GM23338 (cell line): Measurements from ENCODE around the gene ZNF644. TPM values are rescaled to one million over a fixed set of nuclear protein-coding genes. Genes with fewer than 3 reads are reported as not detected.

ENCODE experiments used
- ATAC-seq: fragments of 200-7000 bp; cut with Tn5 transposase; 3 replicates; pipeline ENCODE4 v1.9.1; 2020
- DNase-seq: peaks from one replicate; pipeline ENCODE4 v3.0.0-alpha.2; 2015; ENCODE audit warnings: low spot score
- H2AFZ ChIP-seq: fragments of 200-600 bp; sonication (generic); 2 replicates; pipeline ENCODE4 v1.8.0; 2016; ENCODE audit warnings: antibody characterized with exemption, mild to moderate bottlenecking, moderate library complexity
- H3F3A ChIP-seq: fragments of 200-600 bp; sonication (generic); replicated peaks from 2 replicates; pipeline ENCODE4 v1.8.0; 2017; ENCODE audit warnings: antibody characterized with exemption, mixed run types, low read depth
- H3K27ac ChIP-seq: fragments of 200-600 bp; sonication (generic); 2 replicates; pipeline ENCODE4 v1.6.1; 2016; ENCODE audit warnings: low read depth
- H3K27me3 ChIP-seq: fragments of 200-600 bp; sonication (generic); 2 replicates; pipeline ENCODE4 v1.8.0; 2016; ENCODE audit warnings: mild to moderate bottlenecking, mixed run types, moderate library complexity; ENCODE audit not compliant: insufficient read depth
- H3K36me3 ChIP-seq: fragments of 200-600 bp; sonication (generic); 2 replicates; pipeline ENCODE4 v1.8.0; 2016; ENCODE audit warnings: mild to moderate bottlenecking; ENCODE audit not compliant: insufficient read depth
- H3K4me1 ChIP-seq: fragments of 200-600 bp; sonication (generic); 2 replicates; pipeline ENCODE4 v1.8.0; 2016; ENCODE audit warnings: mild to moderate bottlenecking, moderate library complexity; ENCODE audit not compliant: insufficient read depth
- H3K4me2 ChIP-seq: fragments of 200-600 bp; sonication (generic); 2 replicates; pipeline ENCODE4 v1.7.1; 2017; ENCODE audit warnings: mixed run types
- H3K4me3 ChIP-seq: fragments of 200-600 bp; sonication (generic); 2 replicates; pipeline ENCODE4 v1.6.1; 2016; ENCODE audit warnings: mixed run types
- H3K79me2 ChIP-seq: fragments of 200-600 bp; sonication (generic); replicated peaks from 2 replicates; pipeline ENCODE4 v1.8.0; 2017; ENCODE audit warnings: mild to moderate bottlenecking; ENCODE audit not compliant: insufficient read depth
- H3K9me2 ChIP-seq: fragments of 200-600 bp; sonication (generic); 2 replicates; pipeline ENCODE4 v1.8.0; 2017; ENCODE audit not compliant: insufficient read depth
- H4K20me1 ChIP-seq: fragments of 200-600 bp; sonication (generic); replicated peaks from 2 replicates; pipeline ENCODE4 v1.8.0; 2017; ENCODE audit warnings: mild to moderate bottlenecking; ENCODE audit not compliant: insufficient read depth
- H3K27ac Mint-ChIP-seq: 2 replicates; pipeline ENCODE4 v1.8.0; 2020; ENCODE audit warnings: inconsistent platforms, mild to moderate bottlenecking, moderate library complexity, mixed read lengths
- H3K27me3 Mint-ChIP-seq: 3 replicates; pipeline ENCODE4 v1.8.0; 2022; ENCODE audit warnings: low read depth, mild to moderate bottlenecking, moderate library complexity, mixed read lengths, inconsistent platforms; ENCODE audit not compliant: insufficient read depth, poor library complexity
- H3K36me3 Mint-ChIP-seq: 3 replicates; pipeline ENCODE4 v1.8.0; 2021; ENCODE audit warnings: low read depth, mild to moderate bottlenecking, inconsistent platforms, moderate library complexity, mixed read lengths
- H3K4me1 Mint-ChIP-seq: 3 replicates; pipeline ENCODE4 v1.8.0; 2020; ENCODE audit warnings: mild to moderate bottlenecking, inconsistent platforms, mixed read lengths
- H3K4me3 Mint-ChIP-seq: 3 replicates; pipeline ENCODE4 v1.8.0; 2021; ENCODE audit warnings: moderate library complexity, mild to moderate bottlenecking, inconsistent platforms, mixed read lengths
- H3K9me3 Mint-ChIP-seq: 3 replicates; pipeline ENCODE4 v1.8.0; 2020; ENCODE audit warnings: moderate library complexity, mild to moderate bottlenecking, inconsistent platforms, mixed read lengths
- CREB1 ChIP-seq: fragments of 250-450 bp; sonication (Bioruptor Pico); IDR thresholded peaks from 2 replicates; pipeline ENCODE4 v1.5.0; 2020; ENCODE audit warnings: low read depth, mild to moderate bottlenecking, moderate library complexity
- CTCF ChIP-seq, 2 experiments: fragments of 200-600 bp in 1 of 2; sonication (generic) in 1 of 2; conservative IDR thresholded peaks; 2 replicates each; pipeline versions ENCODE4 v1.5.1 to v1.6.1; 2016 to 2017; ENCODE audit warnings: antibody characterized with exemption in 2 of 2, low read depth in 2 of 2, mild to moderate bottlenecking in 2 of 2, moderate library complexity in 1 of 2
- ETS1 ChIP-seq: IDR thresholded peaks from 2 replicates; pipeline ENCODE4 v1.6.1; 2016; ENCODE audit warnings: antibody characterized with exemption
- EZH2 ChIP-seq: fragments of 200-600 bp; sonication (generic); IDR thresholded peaks from one replicate; pipeline ENCODE4 v1.8.0; 2017; ENCODE audit warnings: antibody characterized with exemption, mild to moderate bottlenecking, low read depth; ENCODE audit not compliant: unreplicated experiment
- EZH2phosphoT487 ChIP-seq: fragments of 200-600 bp; sonication (generic); IDR thresholded peaks from one replicate; pipeline ENCODE4 v1.8.1; 2018; ENCODE audit warnings: antibody characterized with exemption; ENCODE audit not compliant: unreplicated experiment
- JUNB ChIP-seq: IDR thresholded peaks from one replicate; pipeline ENCODE4 v1.6.1; 2016; ENCODE audit warnings: antibody characterized with exemption; ENCODE audit not compliant: unreplicated experiment
- NANOG ChIP-seq: IDR thresholded peaks from 2 replicates; pipeline ENCODE4 v1.6.1; 2016; ENCODE audit warnings: antibody characterized with exemption, borderline replicate concordance
- POLR2AphosphoS5 ChIP-seq: IDR thresholded peaks from 2 replicates; pipeline ENCODE4 v1.6.1; 2016; ENCODE audit warnings: antibody characterized with exemption, low read depth
- REST ChIP-seq: IDR thresholded peaks from one replicate; pipeline ENCODE4 v1.6.1; 2018; ENCODE audit warnings: antibody characterized with exemption; ENCODE audit not compliant: unreplicated experiment
- STAT1 ChIP-seq: IDR thresholded peaks from one replicate; pipeline ENCODE4 v1.6.1; 2016; ENCODE audit warnings: antibody characterized with exemption; ENCODE audit not compliant: unreplicated experiment
- ZNF114 ChIP-seq: fragments of 250-450 bp; sonication (Bioruptor Pico); IDR thresholded peaks from 2 replicates; pipeline ENCODE4 v1.5.0; 2020; ENCODE audit warnings: mild to moderate bottlenecking, moderate library complexity
- ZNF331 ChIP-seq: fragments of 250-450 bp; sonication (Bioruptor Pico); IDR thresholded peaks from 2 replicates; pipeline ENCODE4 v1.5.0; 2020; ENCODE audit warnings: low read depth, mild to moderate bottlenecking, moderate library complexity
- polyA plus RNA-seq: library from polyadenylated mRNA; unstranded; fragments of >200 nt; fragmentation: Nextera tagmentation; extraction: Ambion mirVana; gene quantifications from 2 replicates; pipeline ENCODE4 v1.2.1, GENCODE V29; 2016
- total RNA-seq: library from RNA; depleted of rRNA; stranded (reverse); fragments of >200 nt; shearing (Covaris generic); gene quantifications from 2 replicates; pipeline ENCODE4 v1.2.3, GENCODE V29; 2014
- TF ChIP-seq, protein P1 (sequence below): fragments of 250-450 bp; sonication (Bioruptor Pico); IDR thresholded peaks from 2 replicates; pipeline ENCODE4 v1.5.0; 2020; ENCODE audit warnings: mild to moderate bottlenecking, moderate library complexity

The ZNF644 gene
- total and polyA plus RNA-seq, 2 experiments from 2014 or later: 101 to 103 TPM

DNA sequence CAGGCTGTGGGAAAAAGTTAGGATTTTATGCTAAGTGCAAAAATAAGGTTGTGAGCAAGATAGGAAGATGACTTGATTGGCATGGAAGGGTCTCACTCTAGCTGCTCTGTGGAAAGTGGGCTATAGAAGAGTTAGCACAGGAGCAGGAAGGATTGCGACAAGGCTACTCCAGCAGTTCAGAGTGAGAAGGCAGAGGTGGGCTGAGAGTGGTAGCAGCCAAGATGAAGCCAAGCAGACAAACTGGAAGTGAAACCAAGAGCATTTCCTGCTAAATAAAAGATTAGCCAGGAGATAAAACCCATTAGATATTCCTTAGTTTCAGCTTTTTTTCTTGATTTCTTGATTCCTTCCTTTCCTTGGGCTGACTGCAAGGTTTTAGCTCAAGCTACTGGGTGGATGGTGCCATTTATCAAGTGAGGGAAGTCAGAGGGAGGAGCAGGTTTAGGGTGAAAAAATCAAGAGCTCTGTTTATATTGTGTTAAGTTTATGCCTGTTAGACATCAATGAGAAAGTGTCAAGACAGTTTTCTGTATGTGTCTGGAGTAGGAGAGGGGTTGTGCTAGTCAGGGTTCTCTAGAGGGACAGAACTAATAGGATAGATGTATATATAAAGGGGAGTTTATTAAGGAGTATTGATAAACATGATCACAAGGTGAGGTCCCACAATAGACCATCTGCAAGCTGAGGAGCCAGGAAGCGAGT is 33.1 kb upstream of the ZNF644 start:
- Histone ChIP-seq H2AFZ (no peak overlapping the region), H3K27ac (no peak overlapping the region), H3K4me2 (no peak overlapping the region), H4K20me1 (no peaks in the 10 kb centered on the region), H3K4me1 (no peaks in the 10 kb centered on the region), H3K9me2 (no peaks in the 10 kb centered on the region), H3F3A (no peaks in the 10 kb centered on the region; the same call in 1 of the 2 replicates), H3K4me3 (no peak overlapping the region), H3K27me3 (0 out of 2 replicates have a peak, but pooled peaks cover 4% of the 10 kb centered on the region), H3K79me2 (no peaks in the 10 kb centered on the region), H3K36me3 (no peaks in the 10 kb centered on the region)
- no peaks in the 10 kb centered on the region for H3K4me1 Mint-ChIP-seq
- no peaks in the 10 kb centered on the region for H3K27me3 Mint-ChIP-seq
- no peak overlapping the region for H3K4me3 Mint-ChIP-seq
- H3K9me3 Mint-ChIP-seq: no peaks in the 10 kb centered on the region
- ATAC-seq: no peak
- TF ChIP-seq, protein P1, sequence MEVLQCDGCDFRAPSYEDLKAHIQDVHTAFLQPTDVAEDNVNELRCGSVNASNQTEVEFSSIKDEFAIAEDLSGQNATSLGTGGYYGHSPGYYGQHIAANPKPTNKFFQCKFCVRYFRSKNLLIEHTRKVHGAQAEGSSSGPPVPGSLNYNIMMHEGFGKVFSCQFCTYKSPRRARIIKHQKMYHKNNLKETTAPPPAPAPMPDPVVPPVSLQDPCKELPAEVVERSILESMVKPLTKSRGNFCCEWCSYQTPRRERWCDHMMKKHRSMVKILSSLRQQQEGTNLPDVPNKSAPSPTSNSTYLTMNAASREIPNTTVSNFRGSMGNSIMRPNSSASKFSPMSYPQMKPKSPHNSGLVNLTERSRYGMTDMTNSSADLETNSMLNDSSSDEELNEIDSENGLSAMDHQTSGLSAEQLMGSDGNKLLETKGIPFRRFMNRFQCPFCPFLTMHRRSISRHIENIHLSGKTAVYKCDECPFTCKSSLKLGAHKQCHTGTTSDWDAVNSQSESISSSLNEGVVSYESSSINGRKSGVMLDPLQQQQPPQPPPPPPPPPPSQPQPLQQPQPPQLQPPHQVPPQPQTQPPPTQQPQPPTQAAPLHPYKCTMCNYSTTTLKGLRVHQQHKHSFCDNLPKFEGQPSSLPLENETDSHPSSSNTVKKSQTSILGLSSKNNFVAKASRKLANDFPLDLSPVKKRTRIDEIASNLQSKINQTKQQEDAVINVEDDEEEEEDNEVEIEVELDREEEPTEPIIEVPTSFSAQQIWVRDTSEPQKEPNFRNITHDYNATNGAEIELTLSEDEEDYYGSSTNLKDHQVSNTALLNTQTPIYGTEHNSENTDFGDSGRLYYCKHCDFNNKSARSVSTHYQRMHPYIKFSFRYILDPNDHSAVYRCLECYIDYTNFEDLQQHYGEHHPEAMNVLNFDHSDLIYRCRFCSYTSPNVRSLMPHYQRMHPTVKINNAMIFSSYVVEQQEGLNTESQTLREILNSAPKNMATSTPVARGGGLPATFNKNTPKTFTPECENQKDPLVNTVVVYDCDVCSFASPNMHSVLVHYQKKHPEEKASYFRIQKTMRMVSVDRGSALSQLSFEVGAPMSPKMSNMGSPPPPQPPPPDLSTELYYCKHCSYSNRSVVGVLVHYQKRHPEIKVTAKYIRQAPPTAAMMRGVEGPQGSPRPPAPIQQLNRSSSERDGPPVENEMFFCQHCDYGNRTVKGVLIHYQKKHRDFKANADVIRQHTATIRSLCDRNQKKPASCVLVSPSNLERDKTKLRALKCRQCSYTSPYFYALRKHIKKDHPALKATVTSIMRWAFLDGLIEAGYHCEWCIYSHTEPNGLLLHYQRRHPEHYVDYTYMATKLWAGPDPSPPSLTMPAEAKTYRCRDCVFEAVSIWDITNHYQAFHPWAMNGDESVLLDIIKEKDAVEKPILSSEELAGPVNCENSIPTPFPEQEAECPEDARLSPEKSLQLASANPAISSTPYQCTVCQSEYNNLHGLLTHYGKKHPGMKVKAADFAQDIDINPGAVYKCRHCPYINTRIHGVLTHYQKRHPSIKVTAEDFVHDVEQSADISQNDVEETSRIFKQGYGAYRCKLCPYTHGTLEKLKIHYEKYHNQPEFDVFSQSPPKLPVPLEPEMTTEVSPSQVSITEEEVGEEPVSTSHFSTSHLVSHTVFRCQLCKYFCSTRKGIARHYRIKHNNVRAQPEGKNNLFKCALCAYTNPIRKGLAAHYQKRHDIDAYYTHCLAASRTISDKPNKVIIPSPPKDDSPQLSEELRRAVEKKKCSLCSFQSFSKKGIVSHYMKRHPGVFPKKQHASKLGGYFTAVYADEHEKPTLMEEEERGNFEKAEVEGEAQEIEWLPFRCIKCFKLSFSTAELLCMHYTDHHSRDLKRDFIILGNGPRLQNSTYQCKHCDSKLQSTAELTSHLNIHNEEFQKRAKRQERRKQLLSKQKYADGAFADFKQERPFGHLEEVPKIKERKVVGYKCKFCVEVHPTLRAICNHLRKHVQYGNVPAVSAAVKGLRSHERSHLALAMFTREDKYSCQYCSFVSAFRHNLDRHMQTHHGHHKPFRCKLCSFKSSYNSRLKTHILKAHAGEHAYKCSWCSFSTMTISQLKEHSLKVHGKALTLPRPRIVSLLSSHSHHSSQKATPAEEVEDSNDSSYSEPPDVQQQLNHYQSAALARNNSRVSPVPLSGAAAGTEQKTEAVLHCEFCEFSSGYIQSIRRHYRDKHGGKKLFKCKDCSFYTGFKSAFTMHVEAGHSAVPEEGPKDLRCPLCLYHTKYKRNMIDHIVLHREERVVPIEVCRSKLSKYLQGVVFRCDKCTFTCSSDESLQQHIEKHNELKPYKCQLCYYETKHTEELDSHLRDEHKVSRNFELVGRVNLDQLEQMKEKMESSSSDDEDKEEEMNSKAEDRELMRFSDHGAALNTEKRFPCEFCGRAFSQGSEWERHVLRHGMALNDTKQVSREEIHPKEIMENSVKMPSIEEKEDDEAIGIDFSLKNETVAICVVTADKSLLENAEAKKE (CRISPR knock-in tag): no peak
- TF ChIP-seq STAT1 (no peak), ETS1 (no peak), POLR2AphosphoS5 (no peak), REST (no peak), EZH2phosphoT487 (no peak), CTCF (conservative IDR thresholded peaks at IDR 0.05; ENCODE audit: low read depth in 2 of 2) (no peak), ZNF331 (CRISPR knock-in tag) (no peak), EZH2 (no peak), ZNF114 (CRISPR knock-in tag) (no peak), JUNB (no peak), CREB1 (CRISPR knock-in tag) (no peak), NANOG (no peak)
- no peak for DNase-seq
- no peaks in the 10 kb centered on the region for H3K36me3 Mint-ChIP-seq
- H3K27ac Mint-ChIP-seq: no peak overlapping the region
